Muscle of back (tissue), 11 donors: ENCODE measurements around the gene DNASE1L3. TPM values are rescaled to one million over a fixed set of nuclear protein-coding genes. Genes with fewer than 3 reads are reported as not detected.
"Not testable (repeated sequence)": the region's sequence is repeated elsewhere in the genome, so short reads cannot be mapped to it uniquely, and the experiment has no call there.

ENCODE experiments used
- DNase-seq, 3 donors: peaks; one replicate each; pipeline versions ENCODE4 v3.0.0 to v3.0.0-alpha.2; 2013
- polyA plus RNA-seq, 10 donors: library from polyadenylated mRNA; unstranded; fragments of 120-200 nt; gene quantifications; one replicate each; pipeline ENCODE4 v1.2.1, GENCODE V29; 2013; ENCODE audit not compliant: insufficient read length in 10 of 10

The DNASE1L3 gene
- polyA plus RNA-seq, 10 donors: 0.23 to 2.1 (median 0.79) TPM

DNA sequence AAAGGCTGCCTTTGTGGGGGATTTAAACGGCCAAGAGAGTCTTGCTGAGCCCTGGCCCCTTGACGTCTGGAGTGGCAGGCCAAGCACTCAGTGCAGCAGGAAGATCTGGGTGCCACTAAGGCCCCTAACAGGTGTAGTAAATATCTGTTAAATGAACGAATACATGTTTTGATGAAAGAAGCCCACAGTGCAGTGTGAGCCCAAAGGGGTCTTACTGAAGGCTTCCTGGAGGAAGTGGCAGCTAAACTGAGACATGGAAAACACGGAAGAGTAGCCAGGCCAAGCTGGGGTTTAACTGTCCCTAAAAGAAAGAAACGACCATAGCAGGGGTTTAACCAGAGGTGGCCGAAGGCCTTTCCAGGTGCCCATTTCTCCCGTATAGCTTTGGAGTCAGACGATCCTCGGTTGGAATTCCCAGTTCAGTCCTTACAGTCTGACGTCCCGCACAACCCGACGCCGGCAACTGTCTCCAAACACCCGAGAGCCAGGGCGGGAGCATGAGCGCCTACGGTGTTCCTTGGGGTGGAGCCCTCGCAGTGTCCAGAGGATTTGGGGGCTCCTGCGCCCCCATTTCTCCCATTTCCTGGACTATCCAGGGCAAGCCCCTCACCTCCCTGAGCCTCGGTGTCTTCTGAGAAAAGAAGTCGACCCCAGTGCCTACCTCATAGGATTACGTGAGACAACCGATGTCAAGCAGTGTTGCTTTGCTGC is 25.9 kb upstream of the DNASE1L3 start:
- DNase-seq: no peak

DNA sequence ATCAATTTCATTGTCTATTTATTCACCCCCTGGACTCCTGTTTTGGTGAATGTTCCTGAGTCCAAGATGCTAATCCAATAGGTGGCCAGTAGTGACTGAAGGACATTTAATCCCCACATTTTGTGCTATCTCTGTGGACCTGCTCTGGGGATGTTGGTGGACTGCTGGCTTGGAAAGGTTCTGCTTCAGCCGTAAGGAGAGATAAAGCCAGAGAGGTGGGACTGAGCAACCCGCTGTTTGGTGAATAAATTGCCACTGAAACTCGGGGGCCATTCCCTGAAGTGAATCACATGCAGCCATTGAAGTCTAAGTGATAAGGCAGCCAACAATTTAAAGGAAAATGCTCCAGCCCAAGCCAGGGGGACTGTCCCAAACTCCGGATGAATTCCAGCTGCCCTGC is 25.2 kb upstream of the DNASE1L3 start:
- no peak for DNase-seq

DNA sequence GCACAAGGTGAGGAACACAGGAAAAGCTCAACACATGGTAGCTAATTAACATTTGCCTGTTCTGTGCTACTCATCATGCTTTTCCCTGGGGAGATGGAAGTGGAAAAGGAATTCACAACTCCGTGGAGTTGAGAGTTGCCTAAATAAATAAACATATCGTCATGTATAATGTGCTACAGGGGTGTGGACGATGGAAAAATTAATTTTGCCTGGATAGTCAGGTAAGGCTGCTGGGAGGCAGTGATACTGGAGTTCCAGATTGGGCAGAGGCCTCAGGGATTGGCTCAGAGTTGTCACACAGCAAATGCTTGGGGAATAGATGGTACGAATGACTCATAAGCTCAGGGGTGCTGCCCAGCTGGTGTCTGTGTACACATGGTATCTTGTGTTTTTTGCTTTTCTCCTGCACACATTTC is 23.8 kb upstream of the DNASE1L3 start:
- DNase-seq: no peak

- no peak for DNase-seq
Observed at GRCh38 chr3:58231666-58232065, 20.9 kb upstream of the DNASE1L3 start.

- DNase-seq: no peak
Observed at GRCh38 chr3:58230876-58231552, 20.2 kb upstream of the DNASE1L3 start.

DNA sequence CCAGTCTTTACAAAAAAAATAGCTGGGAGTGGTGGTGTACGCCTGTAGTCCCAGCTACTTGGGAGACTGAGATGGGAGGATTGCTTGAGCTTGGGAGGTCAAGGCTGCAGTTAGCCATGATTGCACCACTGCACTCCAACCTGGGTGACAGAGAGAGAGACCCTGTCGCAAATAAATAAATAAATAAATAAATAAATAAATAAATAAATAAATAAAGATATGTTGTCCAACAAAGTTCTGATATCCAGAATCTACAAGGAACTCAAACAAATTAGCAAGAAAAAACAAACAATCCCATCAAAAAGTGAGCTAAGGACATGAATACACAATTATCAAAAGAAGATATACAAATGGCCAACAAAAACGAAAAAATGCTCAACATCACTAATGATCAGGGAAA is 17.2 kb upstream of the DNASE1L3 start:
- not testable (repeated sequence) for DNase-seq

DNA sequence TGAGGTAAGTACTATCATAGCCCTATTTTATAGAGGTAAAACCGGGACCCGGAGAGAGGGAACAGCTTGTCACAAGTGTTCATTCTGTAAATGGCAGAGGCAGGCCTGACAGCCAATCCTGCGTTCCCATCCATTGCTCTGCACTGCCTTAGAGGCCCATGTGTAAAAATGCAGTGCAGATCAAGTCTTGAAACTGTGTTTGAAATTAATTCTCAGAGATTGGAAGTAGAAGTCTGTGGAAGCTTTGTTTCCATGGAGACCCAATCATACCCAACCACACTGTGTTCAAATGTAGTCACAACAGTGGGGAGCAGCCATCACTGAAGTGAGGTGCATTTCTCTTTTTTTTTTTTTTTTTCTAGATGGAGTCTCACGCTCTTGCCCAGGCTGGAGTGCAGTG is 13.1 kb upstream of the DNASE1L3 start:
- no peak for DNase-seq

DNA sequence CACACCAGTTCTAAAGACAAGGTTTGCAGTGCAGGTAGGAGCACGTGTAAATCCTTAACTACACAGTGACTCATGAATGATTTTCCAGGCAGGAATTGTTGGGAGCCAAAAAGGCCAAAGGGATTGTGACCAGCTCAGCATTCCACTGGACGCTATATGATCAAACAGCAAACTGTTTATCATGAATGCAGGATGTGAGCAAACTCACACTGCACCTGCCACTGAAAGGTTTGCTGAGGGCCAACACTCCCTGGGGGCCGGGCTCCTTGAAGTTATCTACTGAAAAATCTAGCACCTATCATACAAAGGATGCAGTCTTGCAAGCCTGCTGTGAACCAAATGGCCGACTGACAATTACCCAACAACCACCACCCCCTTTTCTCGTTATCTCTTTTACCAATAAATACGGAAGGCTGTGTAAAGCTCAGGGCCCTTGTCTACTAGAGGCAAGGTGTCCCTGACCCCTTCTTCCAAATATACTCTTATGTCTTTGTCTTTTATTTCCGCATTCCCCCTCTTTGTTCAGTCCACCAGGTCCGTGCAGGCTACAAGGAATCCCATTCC is 11.5 kb upstream of the DNASE1L3 start:
- no peak for DNase-seq

- no peak for DNase-seq
Observed at GRCh38 chr3:58218904-58219303, 8.1 kb upstream of the DNASE1L3 start.

DNA sequence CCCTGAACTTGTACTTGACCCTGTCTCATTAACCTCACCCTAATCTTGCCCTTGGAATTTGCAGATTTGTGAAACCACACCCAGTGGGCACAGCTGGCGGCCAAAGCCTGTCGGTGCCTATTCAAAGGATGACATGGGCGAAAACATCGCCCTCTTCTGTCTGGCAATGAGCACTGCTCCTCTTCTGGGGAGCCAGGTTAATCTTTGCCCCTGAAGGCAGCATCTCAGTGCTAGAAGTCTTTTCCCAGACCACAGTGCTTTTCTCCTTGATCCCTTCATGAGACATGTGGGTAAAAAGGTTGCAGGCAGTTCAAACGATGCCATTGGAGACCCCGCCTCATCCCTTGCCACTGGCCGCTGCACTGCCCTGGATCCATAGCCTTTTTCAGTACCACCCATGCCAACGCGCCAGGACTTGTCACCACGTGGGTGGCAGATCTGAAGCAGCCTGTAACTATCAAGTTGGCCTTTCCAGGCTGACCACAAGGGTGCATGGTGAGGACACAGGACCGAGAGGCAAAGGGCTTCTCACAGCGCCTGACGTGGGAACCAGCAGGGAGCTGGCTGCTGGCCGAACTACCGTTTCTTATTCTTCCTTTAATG is 6.5 kb upstream of the DNASE1L3 start:
- DNase-seq: peak in 2 of 3 donors; percentile 43 to 62

DNA sequence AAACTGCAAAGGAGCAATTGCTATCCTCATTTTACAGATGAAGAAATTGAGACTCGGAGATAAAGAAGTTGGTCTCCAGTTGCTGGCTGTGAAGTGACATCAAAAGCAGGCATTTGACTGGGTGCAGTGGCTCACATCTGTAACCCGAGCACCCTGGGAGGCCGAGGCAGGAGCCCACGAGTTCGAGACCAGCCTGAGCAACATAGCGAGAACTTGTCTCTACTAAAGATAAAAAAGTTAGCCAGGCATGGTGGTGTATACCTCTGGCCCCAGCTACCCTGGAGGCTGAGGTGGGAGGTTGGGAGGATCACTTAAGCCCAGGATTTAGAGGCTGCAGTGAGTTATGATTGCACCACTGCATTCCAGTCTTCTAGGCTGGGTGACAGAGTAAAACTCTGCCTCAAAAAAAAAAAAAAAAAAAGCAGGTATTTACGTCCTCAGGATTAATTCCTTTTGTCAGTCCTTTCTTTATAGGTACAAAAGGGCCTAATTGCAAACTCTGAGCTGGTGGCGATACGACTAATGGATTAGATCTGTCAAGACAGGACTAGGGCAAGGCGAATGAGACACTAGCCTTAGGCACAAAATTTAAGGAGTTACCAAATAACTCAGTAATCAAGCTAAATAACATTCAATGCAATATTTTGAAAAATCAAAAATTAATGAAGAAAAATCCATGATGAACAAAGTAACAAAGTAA is 5.9 kb upstream of the DNASE1L3 start:
- DNase-seq: no peak

GRCh38 chr3:58215317-58216025 is 4.7 kb upstream of the DNASE1L3 start:
- no peak for DNase-seq

DNA sequence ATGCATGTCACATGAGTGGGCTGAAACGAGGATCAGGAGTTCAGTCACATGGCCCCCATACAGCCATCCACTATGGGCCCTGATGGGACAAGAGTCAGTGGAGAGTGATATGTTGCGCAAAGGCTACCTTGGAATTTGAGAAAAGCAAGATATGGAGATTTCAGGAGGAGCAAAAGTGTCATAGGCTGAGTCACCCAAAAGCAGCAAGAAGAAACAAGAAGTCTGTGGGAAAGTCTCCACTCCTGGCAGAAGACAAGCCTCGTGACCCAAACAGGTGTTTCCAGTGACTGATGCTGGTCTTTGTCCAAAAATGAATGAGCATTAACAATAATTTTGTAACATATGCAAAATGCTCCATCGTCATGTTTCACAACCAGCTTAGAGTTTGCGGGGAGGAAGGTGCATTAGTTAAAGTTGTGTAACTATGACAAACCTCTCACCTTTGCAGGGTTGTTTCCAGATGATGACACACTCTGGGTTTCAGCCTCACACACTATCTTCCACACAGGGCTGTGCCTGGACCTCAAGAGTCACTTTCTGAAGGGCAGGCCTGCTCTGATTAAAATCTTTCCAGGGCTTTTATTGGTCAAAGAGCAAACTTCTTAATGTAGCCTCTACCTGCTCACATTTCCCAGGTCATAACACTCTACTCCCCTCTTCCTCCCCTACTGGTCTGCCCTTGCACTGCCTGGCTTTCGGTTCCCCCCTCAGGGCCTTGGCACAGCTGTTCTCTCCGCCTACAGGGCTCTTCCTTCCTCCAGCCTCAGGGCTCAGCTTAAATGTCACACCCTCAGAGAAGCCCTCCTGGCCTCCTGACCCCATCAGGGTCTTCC is 3.9 kb upstream of the DNASE1L3 start:
- no peak for DNase-seq

DNA sequence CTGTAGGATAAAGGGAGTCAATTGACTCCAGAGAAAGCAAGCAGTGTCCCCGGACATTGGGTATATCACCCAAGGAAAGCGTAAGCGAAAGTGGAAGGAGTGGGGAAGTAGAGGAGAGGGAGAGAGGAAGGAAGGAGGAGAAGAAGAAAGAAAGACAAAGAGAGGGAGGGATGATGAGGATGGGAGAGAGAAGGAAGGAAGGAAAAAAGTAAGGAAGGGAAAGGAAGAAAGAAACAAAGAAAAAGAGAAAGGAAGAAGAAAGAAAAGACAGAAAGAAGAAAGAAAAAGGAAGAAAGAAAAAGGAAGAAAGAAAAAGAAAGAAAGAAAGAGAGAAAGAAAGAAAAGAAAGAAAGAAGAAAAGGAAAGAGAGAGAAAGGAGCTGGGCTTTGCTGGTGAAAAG is 839 bp downstream of the DNASE1L3 start:
- DNase-seq: no peak

- no peak for DNase-seq
Observed at GRCh38 chr3:58207954-58208353, 2.8 kb downstream of the DNASE1L3 start.

GRCh38 chr3:58206406-58207011 is 4.3 kb downstream of the DNASE1L3 start:
- DNase-seq: no peak

DNA sequence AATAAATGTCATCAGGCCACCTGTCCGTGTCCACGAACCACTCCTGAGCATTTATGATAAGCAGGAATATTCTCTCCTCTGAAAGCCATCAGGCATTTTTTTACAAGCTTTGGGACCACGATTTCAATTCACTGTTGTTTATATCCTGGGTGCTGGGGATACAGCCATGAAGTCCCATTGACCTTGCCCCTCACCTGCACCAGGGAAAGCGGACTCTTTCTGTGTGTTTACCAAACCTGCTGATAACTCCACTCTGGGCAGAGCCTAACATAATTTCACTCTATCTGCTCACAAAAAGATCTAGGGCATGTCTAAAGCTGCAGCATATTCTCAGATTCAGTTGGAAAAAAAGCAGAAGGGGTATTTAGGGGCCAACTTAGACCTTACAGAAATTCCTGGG is 4.8 kb downstream of the DNASE1L3 start:
- DNase-seq: no peak

GRCh38 chr3:58204720-58205119 is 6.1 kb downstream of the DNASE1L3 start:
- DNase-seq: no peak

- DNase-seq: no peak
Observed at GRCh38 chr3:58203541-58203940, 7.2 kb downstream of the DNASE1L3 start.

GRCh38 chr3:58202917-58203360 is 7.8 kb downstream of the DNASE1L3 start:
- DNase-seq: no peak
